ENCODE measurements around the gene ZCCHC13. TPM values are rescaled to one million over a fixed set of nuclear protein-coding genes. Genes with fewer than 3 reads are reported as not detected.

Gene ZCCHC13
- total RNA-seq, 1 donor from 2014 or later: not detected

Small RNAs within 50 kb of the gene (microRNA-seq; reads per million reads assigned to microRNA genes)
- gene MIR374A: 1,073 reads per million, percentile 83 among the genes with 10 or more reads in this experiment
- 6.5 reads per million, percentile 19 among the genes with 10 or more reads in this experiment for gene MIR545

Other genes with a start within 250 kb of the ZCCHC13 start
- 5.7 TPM for gene SLC16A2, start 117.3 kb downstream of the ZCCHC13 start, total RNA-seq